HepG2 (cell line): ENCODE data around the gene MRPL50. TPM values are rescaled to one million over a fixed set of nuclear protein-coding genes. Genes with fewer than 3 reads are reported as not detected.
A peak's percentile ranks its signal among the peaks of the same experiment; 100 is the strongest.

Source experiments
- ATAC-seq: fragments of 200-7000 bp; cut with Tn5 transposase; 3 replicates; pipeline ENCODE4 v1.9.1; 2020; ENCODE audit warnings: mild to moderate bottlenecking, moderate library complexity
- BruUV-seq: library from RNA; stranded (reverse); fragments of 400-500 nt; replicated peaks from 2 replicates; lab custom pipeline; 2021; lab: Mats Ljungman, UMichigan
- CTCF ChIA-PET: fragments of 300-600 bp; formaldehyde crosslinking; extraction: SDS; loops from one replicate; lab custom pipeline; 2021; ENCODE audit warnings: low total read pairs, inconsistent platforms, low intra/inter-chr PET ratio; lab: Yijun Ruan, JAX
- POLR2A ChIA-PET: fragments of 350-600 bp; sonication (Branson Sonifier 250); formaldehyde crosslinking; loops from one replicate; lab custom pipeline; 2020; ENCODE audit warnings: antibody characterized with exemption, inconsistent platforms; lab: Yijun Ruan, JAX
- DNase-seq: peaks from one replicate; pipeline ENCODE4 v3.0.0-alpha.2; 2015; ENCODE audit warnings: low spot score
- FAIRE-seq: peaks from 3 replicates; lab custom pipeline; 2011; peaks lifted over from hg19 to GRCh38; lab: Jason Lieb, UNC
- H2AFZ ChIP-seq: one replicate; pipeline ENCODE4 v1.6.1; 2011; ENCODE audit warnings: low read length, inconsistent platforms
- H3K27ac ChIP-seq: fragments of 300-600 bp; 3 replicates; pipeline ENCODE4 v1.8.0; 2011; ENCODE audit warnings: mixed run types, mild to moderate bottlenecking, mixed read lengths, low read length, inconsistent platforms; ENCODE audit not compliant: insufficient read depth; ENCODE audit errors: extremely low read length
- H3K27me3 ChIP-seq, 2 experiments: fragments of 200-600 bp in 1 of 2; 2 replicates in 1 of 2; 3 replicates in 1 of 2; pipeline versions ENCODE4 v1.6.0 to v1.8.0; 2011; ENCODE audit warnings: low read length in 2 of 2, mild to moderate bottlenecking in 2 of 2, moderate library complexity in 2 of 2, inconsistent platforms in 1 of 2; ENCODE audit not compliant: insufficient read depth in 2 of 2, control insufficient read depth in 1 of 2
- H3K36me3 ChIP-seq, 2 experiments: fragments of 200-600 bp in 1 of 2; replicated peaks in 1 of 2; 2 replicates in 1 of 2; 3 replicates in 1 of 2; pipeline versions ENCODE4 v1.5.1 to v1.8.0; 2011; ENCODE audit warnings: low read length in 2 of 2, inconsistent platforms in 1 of 2; ENCODE audit not compliant: insufficient read depth in 2 of 2, control insufficient read depth in 1 of 2
- H3K4me1 ChIP-seq: 2 replicates; pipeline ENCODE4 v1.5.1; 2012; ENCODE audit warnings: low read length, inconsistent platforms; ENCODE audit not compliant: insufficient read depth
- H3K4me2 ChIP-seq: 2 replicates; pipeline ENCODE4 v1.6.0; 2011; ENCODE audit warnings: low read depth, low read length, inconsistent platforms
- H3K4me3 ChIP-seq, 3 experiments: fragments of 200-600 bp in 1 of 3; sonication (generic), shearing (Covaris generic) in 1 of 3; replicated peaks in 1 of 3; 2 replicates each; pipeline ENCODE4 v1.5.1; 2011 to 2016; ENCODE audit warnings: low read length in 3 of 3, inconsistent platforms in 2 of 3, low read depth in 2 of 3, mild to moderate bottlenecking in 2 of 3, control low read depth in 1 of 3, mixed read lengths in 1 of 3; ENCODE audit not compliant: insufficient read depth in 1 of 3
- H3K79me2 ChIP-seq: one replicate; pipeline ENCODE4 v1.6.1; 2011; ENCODE audit warnings: low read length, inconsistent platforms; ENCODE audit not compliant: insufficient read depth
- H3K9ac ChIP-seq: 2 replicates; pipeline ENCODE4 v1.6.0; 2011; ENCODE audit warnings: mild to moderate bottlenecking, low read depth, low read length, inconsistent platforms; ENCODE audit not compliant: insufficient read depth
- H3K9me3 ChIP-seq: 2 replicates; pipeline ENCODE4 v1.5.1; 2012; ENCODE audit warnings: mild to moderate bottlenecking, low read length
- H4K20me1 ChIP-seq: 2 replicates; pipeline ENCODE4 v1.6.0; 2011; ENCODE audit warnings: inconsistent platforms, mild to moderate bottlenecking, low read length, moderate library complexity; ENCODE audit not compliant: insufficient read depth
- GABPB1 ChIP-seq: IDR thresholded peaks from 2 replicates; pipeline ENCODE4 v1.6.1; 2016; ENCODE audit warnings: mild to moderate bottlenecking, missing genetic modification reagents, moderate library complexity, missing compliant biosample characterization
- HCFC1 ChIP-seq: fragments of 150-350 bp; IDR thresholded peaks from 2 replicates; pipeline ENCODE4 v1.6.1; 2014; ENCODE audit warnings: low read depth, low read length
- NCOA1 ChIP-seq: sonication (generic); formaldehyde crosslinking; IDR thresholded peaks from 2 replicates; pipeline ENCODE4 v1.9.0; 2021; ENCODE audit warnings: missing genetic modification reagents
- SNAPC2 ChIP-seq: sonication (generic); formaldehyde crosslinking; IDR thresholded peaks from 2 replicates; pipeline ENCODE4 v1.8.1; 2022; ENCODE audit warnings: mild to moderate bottlenecking, missing genetic modification reagents
- SSRP1 ChIP-seq: IDR thresholded peaks from 2 replicates; pipeline ENCODE4 v1.6.1; 2016; ENCODE audit warnings: control low read depth
- ZFP82 ChIP-seq: sonication (generic); formaldehyde crosslinking; IDR thresholded peaks from 2 replicates; pipeline ENCODE4 v1.5.1; 2020; ENCODE audit warnings: mild to moderate bottlenecking, missing genetic modification reagents, borderline replicate concordance
- ZNF251 ChIP-seq: sonication (generic); formaldehyde crosslinking; IDR thresholded peaks from 2 replicates; pipeline ENCODE4 v1.9.0; 2021; ENCODE audit warnings: mild to moderate bottlenecking, missing genetic modification reagents
- ZNF335 ChIP-seq: sonication (generic); formaldehyde crosslinking; IDR thresholded peaks from 2 replicates; pipeline ENCODE4 v1.4.0; 2020; ENCODE audit warnings: missing genetic modification reagents
- ZNF414 ChIP-seq: sonication (generic); formaldehyde crosslinking; IDR thresholded peaks from 2 replicates; pipeline ENCODE4 v1.5.0; 2020; ENCODE audit warnings: missing genetic modification reagents
- ZNF740 ChIP-seq: sonication (generic); formaldehyde crosslinking; IDR thresholded peaks from 2 replicates; pipeline ENCODE4 v1.4.0; 2020; ENCODE audit warnings: missing genetic modification reagents
- WGBS: methylation state at CpG from one replicate; pipeline ENCODE4 v1.1.6; 2017; ENCODE audit warnings: low lambda C conversion rate; 5-methylcytosine and 5-hydroxymethylcytosine counted together
- in situ Hi-C: cut with HindIII; loops from 2 replicates; pipeline ENCODE4 v1.10.0; 2017; ENCODE audit warnings: low pct_unique_long_range_greater_than_20kb; ENCODE audit not compliant: extremely low pct_ligation_motif_present
- intact Hi-C: fragments of 100-400 bp; cut with micrococcal nuclease; formaldehyde crosslinking; loops from one replicate; pipeline ENCODE4 v1.10.0; 2022; ENCODE audit not compliant: unreplicated experiment
- polyA plus RNA-seq, 8 experiments: library from polyadenylated mRNA; depleted of rRNA in 3 of 8; stranded (reverse) in 7 of 8; unstranded in 1 of 8; fragments of >200 nt; fragmentation: Illumina TruSeq in 4 of 8; extraction: Trizol in 4 of 8; gene quantifications; 2 replicates each; pipeline versions ENCODE4 v1.2.1 to v1.2.3, GENCODE V29; 2011 to 2016; ENCODE audit warnings: low read depth in 4 of 8, missing spikeins in 1 of 8, mixed read lengths in 1 of 8; ENCODE audit not compliant: insufficient read depth in 1 of 8
- total RNA-seq, 5 experiments: library from RNA; depleted of rRNA; stranded (reverse); fragments of >200 nt; fragmentation: Illumina TruSeq; extraction: Trizol; gene quantifications; 2 replicates each; pipeline ENCODE4 v1.2.3, GENCODE V29; 2016; ENCODE audit warnings: low read depth in 1 of 5
- TF ChIP-seq, protein P1 (sequence below), 2 experiments: sonication (generic) in 1 of 2; formaldehyde crosslinking in 1 of 2; IDR thresholded peaks; 2 replicates each; pipeline versions ENCODE4 v1.4.0 to v1.6.1; 2016 to 2020; ENCODE audit warnings: borderline replicate concordance in 1 of 2, low read depth in 1 of 2, mild to moderate bottlenecking in 1 of 2, missing genetic modification reagents in 1 of 2
- TF ChIP-seq, protein P2 (sequence below): sonication (generic); formaldehyde crosslinking; conservative IDR thresholded peaks from 2 replicates; pipeline ENCODE4 v1.8.0; 2022; ENCODE audit warnings: low read depth, missing genetic modification reagents

MRPL50 gene
- total and polyA plus RNA-seq, 2 of the 13 experiments (the other 11 are each of a cell fraction or from before 2014, with no cell fraction given) = 37.1 to 70.0 TPM

GRCh38 chr9:101433229-101433628, 34.8 kb upstream of the MRPL50 start (continued):
- TF ChIP-seq, protein P1, sequence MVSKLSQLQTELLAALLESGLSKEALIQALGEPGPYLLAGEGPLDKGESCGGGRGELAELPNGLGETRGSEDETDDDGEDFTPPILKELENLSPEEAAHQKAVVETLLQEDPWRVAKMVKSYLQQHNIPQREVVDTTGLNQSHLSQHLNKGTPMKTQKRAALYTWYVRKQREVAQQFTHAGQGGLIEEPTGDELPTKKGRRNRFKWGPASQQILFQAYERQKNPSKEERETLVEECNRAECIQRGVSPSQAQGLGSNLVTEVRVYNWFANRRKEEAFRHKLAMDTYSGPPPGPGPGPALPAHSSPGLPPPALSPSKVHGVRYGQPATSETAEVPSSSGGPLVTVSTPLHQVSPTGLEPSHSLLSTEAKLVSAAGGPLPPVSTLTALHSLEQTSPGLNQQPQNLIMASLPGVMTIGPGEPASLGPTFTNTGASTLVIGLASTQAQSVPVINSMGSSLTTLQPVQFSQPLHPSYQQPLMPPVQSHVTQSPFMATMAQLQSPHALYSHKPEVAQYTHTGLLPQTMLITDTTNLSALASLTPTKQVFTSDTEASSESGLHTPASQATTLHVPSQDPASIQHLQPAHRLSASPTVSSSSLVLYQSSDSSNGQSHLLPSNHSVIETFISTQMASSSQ (IDR thresholded peaks at IDR 0.05; ENCODE audit: low read depth) = peak; percentile 98
- TF ChIP-seq, protein P1 (CRISPR knock-in tag; IDR thresholded peaks at IDR 0.05; ENCODE audit: borderline replicate concordance) = peak; percentile 99
- TF ChIP-seq GABPB1 (CRISPR knock-in tag) (no peak; the same call in 1 of the 2 replicates), ZNF251 (no peak)
- TF ChIP-seq, protein P2, sequence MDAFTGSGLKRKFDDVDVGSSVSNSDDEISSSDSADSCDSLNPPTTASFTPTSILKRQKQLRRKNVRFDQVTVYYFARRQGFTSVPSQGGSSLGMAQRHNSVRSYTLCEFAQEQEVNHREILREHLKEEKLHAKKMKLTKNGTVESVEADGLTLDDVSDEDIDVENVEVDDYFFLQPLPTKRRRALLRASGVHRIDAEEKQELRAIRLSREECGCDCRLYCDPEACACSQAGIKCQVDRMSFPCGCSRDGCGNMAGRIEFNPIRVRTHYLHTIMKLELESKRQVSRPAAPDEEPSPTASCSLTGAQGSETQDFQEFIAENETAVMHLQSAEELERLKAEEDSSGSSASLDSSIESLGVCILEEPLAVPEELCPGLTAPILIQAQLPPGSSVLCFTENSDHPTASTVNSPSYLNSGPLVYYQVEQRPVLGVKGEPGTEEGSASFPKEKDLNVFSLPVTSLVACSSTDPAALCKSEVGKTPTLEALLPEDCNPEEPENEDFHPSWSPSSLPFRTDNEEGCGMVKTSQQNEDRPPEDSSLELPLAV (CRISPR knock-in tag) = no peak

DNA sequence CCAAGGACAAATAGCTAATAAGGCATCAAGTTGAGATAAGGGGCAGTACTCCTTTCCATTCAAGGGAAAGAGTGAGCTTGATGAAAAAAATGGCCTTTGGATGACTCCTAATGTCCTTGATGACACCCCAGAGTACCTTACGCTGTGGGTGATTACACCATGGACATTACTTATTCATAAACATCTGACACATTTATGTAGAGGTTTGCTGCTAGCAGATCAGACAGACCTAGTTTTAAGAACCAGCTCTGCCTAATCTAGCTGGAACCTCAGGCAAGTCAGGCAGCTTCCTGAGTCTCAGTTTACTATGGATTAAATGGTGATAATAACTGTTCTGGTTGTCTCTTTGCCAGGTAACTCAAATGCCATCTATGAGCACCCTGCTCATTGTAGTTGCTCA, 34.3 kb upstream of the MRPL50 start:
- CTCF ChIA-PET = no interaction called here
- FAIRE-seq = no peak
- TF ChIP-seq SSRP1 (CRISPR knock-in tag) (peak; percentile 19; the same call in 1 of the 2 replicates), NCOA1 (CRISPR knock-in tag) (0 out of 2 replicates have a peak, but pooled peaks have one; percentile 9), ZNF740 (no peak), ZNF335 (CRISPR knock-in tag) (0 out of 2 replicates have a peak, but pooled peaks have one; percentile 2), HCFC1 (no peak), ZFP82 (CRISPR knock-in tag) (0 out of 2 replicates have a peak, but pooled peaks have one; percentile 15), SNAPC2 (no peak), ZNF414 (CRISPR knock-in tag) (0 out of 2 replicates have a peak, but pooled peaks have one; percentile 4)

More for the DNA sequence above, 34.3 kb upstream of the MRPL50 start:
- Histone ChIP-seq H4K20me1 (no peaks in the 10 kb centered on the region), H3K4me1 (peaks cover 86% of the 10 kb centered on the region), H3K9me3 (no peaks in the 10 kb centered on the region), H3K4me3 (peak overlapping the region in 2 of 3 experiments; percentile 21 to 32; a peak in 2 of 6 replicates), H3K27me3 (no peaks in the 10 kb centered on the region), H3K27ac (peak overlapping the region; percentile 71), H3K9ac (no peak overlapping the region), H3K79me2 (no peaks in the 10 kb centered on the region), H3K36me3 (no peaks in the 10 kb centered on the region), H2AFZ (no peak overlapping the region), H3K4me2 (peak overlapping the region; percentile 59)
- intact Hi-C loops = loop anchor here (1.0 kb wide), 1 partner anchor 11 kb away; no protein-coding TSS in a partner anchor
- in situ Hi-C loops = no loop called here
- ATAC-seq (peak; percentile 29), DNase-seq (no peak)
- POLR2A ChIA-PET = interaction anchor here (1.4 to 4.0 kb wide), 3 partner anchors 13 to 78 kb away, joined by 4 to 23 read pairs (median 9); partner anchors contain the start of genes MRPL50 and ZNF189
- BruUV-seq = no TSS peak
- 45% methylated on average over 1 of the region's 1 CpG for WGBS
